Neural cell (in vitro differentiated cells): ENCODE measurements around the gene RASGRP2.

Experiments used
- EZH2 ChIP-seq: fragments of 200-600, 300-800 bp; shearing (Covaris generic), sonication (generic); IDR thresholded peaks from 2 replicates; pipeline ENCODE4 v1.6.1; 2014; ENCODE audit warnings: antibody characterized with exemption, low read length, borderline replicate concordance, mild to moderate bottlenecking; ENCODE audit not compliant: insufficient read depth, poor library complexity, severe bottlenecking
- POLR2AphosphoS5 ChIP-seq: IDR thresholded peaks from 2 replicates; pipeline ENCODE4 v1.6.1; 2012
- RAD21 ChIP-seq: fragments of 450-650 bp; conservative IDR thresholded peaks from 2 replicates; pipeline ENCODE4 v1.6.1; 2014; ENCODE audit warnings: antibody characterized with exemption, mild to moderate bottlenecking, moderate library complexity
- SMC3 ChIP-seq: fragments of 450-650 bp; conservative IDR thresholded peaks from 2 replicates; pipeline ENCODE4 v1.6.1; 2014; ENCODE audit warnings: antibody characterized with exemption, mild to moderate bottlenecking, moderate library complexity; ENCODE audit not compliant: poor library complexity
- TAF1 ChIP-seq: IDR thresholded peaks from 2 replicates; pipeline ENCODE4 v1.6.1; 2012; ENCODE audit warnings: low read depth
- TF ChIP-seq, protein P1 (sequence below): fragments of 450-650 bp; IDR thresholded peaks from 2 replicates; pipeline ENCODE4 v1.5.1; 2014; ENCODE audit warnings: antibody characterized with exemption, mild to moderate bottlenecking, moderate library complexity; ENCODE audit not compliant: poor library complexity, severe bottlenecking
- TF ChIP-seq, protein P2 (sequence below): IDR thresholded peaks from 2 replicates; pipeline ENCODE4 v1.6.1; 2012; ENCODE audit warnings: borderline replicate concordance

DNA sequence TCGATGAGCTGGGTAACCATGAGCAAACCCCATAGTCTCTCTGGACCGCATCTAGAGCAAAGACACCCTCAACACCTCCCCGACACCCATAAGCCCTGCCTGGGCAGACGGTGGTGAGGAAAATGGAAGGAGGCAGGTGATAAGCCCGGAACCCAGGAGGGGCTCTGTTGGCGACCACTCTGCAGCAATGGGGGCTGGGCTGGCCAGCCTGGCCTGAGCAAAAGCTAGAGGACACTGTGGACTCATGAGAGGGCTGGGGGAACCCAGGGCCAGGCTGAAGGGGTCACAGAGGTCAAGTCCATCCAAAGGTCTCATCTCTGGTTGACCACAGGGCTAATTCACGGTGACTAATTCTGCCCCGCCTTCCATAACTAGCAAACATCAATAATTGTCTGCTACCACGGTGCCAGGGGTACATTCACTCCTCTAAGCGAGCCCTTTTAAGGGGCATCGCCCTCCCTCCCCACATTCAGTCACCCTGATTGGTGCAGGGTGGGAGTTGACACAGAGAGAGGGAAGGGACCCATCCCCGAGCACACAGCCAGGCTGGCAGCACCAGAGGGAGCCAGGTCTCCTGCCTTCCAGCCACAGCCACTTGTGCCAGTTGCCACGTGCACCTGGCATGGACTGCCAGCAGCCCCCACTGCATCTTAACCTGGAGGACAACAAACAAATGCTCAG lies 11.9 kb upstream of the RASGRP2 start:
- TF ChIP-seq POLR2AphosphoS5 (no peak), SMC3 (no peak), EZH2 (no peak), TAF1 (no peak), RAD21 (no peak)
- TF ChIP-seq, protein P1, sequence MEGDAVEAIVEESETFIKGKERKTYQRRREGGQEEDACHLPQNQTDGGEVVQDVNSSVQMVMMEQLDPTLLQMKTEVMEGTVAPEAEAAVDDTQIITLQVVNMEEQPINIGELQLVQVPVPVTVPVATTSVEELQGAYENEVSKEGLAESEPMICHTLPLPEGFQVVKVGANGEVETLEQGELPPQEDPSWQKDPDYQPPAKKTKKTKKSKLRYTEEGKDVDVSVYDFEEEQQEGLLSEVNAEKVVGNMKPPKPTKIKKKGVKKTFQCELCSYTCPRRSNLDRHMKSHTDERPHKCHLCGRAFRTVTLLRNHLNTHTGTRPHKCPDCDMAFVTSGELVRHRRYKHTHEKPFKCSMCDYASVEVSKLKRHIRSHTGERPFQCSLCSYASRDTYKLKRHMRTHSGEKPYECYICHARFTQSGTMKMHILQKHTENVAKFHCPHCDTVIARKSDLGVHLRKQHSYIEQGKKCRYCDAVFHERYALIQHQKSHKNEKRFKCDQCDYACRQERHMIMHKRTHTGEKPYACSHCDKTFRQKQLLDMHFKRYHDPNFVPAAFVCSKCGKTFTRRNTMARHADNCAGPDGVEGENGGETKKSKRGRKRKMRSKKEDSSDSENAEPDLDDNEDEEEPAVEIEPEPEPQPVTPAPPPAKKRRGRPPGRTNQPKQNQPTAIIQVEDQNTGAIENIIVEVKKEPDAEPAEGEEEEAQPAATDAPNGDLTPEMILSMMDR: no peak
- TF ChIP-seq, protein P2, sequence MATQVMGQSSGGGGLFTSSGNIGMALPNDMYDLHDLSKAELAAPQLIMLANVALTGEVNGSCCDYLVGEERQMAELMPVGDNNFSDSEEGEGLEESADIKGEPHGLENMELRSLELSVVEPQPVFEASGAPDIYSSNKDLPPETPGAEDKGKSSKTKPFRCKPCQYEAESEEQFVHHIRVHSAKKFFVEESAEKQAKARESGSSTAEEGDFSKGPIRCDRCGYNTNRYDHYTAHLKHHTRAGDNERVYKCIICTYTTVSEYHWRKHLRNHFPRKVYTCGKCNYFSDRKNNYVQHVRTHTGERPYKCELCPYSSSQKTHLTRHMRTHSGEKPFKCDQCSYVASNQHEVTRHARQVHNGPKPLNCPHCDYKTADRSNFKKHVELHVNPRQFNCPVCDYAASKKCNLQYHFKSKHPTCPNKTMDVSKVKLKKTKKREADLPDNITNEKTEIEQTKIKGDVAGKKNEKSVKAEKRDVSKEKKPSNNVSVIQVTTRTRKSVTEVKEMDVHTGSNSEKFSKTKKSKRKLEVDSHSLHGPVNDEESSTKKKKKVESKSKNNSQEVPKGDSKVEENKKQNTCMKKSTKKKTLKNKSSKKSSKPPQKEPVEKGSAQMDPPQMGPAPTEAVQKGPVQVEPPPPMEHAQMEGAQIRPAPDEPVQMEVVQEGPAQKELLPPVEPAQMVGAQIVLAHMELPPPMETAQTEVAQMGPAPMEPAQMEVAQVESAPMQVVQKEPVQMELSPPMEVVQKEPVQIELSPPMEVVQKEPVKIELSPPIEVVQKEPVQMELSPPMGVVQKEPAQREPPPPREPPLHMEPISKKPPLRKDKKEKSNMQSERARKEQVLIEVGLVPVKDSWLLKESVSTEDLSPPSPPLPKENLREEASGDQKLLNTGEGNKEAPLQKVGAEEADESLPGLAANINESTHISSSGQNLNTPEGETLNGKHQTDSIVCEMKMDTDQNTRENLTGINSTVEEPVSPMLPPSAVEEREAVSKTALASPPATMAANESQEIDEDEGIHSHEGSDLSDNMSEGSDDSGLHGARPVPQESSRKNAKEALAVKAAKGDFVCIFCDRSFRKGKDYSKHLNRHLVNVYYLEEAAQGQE: no peak
